Measurements from ENCODE around the gene REXO4. TPM values are rescaled to one million over a fixed set of nuclear protein-coding genes. Genes with fewer than 3 reads are reported as not detected.

The REXO4 gene
- total and polyA plus RNA-seq, 9 of the 15 experiments (the other 6 are each of a cell fraction or from before 2014, with no cell fraction given) = 3.4 to 72.9 (median 31.1) TPM

GRCh38 chr9:133417541-133418461 is at the start of gene REXO4 (continued):
- TF ChIP-seq, protein P1, sequence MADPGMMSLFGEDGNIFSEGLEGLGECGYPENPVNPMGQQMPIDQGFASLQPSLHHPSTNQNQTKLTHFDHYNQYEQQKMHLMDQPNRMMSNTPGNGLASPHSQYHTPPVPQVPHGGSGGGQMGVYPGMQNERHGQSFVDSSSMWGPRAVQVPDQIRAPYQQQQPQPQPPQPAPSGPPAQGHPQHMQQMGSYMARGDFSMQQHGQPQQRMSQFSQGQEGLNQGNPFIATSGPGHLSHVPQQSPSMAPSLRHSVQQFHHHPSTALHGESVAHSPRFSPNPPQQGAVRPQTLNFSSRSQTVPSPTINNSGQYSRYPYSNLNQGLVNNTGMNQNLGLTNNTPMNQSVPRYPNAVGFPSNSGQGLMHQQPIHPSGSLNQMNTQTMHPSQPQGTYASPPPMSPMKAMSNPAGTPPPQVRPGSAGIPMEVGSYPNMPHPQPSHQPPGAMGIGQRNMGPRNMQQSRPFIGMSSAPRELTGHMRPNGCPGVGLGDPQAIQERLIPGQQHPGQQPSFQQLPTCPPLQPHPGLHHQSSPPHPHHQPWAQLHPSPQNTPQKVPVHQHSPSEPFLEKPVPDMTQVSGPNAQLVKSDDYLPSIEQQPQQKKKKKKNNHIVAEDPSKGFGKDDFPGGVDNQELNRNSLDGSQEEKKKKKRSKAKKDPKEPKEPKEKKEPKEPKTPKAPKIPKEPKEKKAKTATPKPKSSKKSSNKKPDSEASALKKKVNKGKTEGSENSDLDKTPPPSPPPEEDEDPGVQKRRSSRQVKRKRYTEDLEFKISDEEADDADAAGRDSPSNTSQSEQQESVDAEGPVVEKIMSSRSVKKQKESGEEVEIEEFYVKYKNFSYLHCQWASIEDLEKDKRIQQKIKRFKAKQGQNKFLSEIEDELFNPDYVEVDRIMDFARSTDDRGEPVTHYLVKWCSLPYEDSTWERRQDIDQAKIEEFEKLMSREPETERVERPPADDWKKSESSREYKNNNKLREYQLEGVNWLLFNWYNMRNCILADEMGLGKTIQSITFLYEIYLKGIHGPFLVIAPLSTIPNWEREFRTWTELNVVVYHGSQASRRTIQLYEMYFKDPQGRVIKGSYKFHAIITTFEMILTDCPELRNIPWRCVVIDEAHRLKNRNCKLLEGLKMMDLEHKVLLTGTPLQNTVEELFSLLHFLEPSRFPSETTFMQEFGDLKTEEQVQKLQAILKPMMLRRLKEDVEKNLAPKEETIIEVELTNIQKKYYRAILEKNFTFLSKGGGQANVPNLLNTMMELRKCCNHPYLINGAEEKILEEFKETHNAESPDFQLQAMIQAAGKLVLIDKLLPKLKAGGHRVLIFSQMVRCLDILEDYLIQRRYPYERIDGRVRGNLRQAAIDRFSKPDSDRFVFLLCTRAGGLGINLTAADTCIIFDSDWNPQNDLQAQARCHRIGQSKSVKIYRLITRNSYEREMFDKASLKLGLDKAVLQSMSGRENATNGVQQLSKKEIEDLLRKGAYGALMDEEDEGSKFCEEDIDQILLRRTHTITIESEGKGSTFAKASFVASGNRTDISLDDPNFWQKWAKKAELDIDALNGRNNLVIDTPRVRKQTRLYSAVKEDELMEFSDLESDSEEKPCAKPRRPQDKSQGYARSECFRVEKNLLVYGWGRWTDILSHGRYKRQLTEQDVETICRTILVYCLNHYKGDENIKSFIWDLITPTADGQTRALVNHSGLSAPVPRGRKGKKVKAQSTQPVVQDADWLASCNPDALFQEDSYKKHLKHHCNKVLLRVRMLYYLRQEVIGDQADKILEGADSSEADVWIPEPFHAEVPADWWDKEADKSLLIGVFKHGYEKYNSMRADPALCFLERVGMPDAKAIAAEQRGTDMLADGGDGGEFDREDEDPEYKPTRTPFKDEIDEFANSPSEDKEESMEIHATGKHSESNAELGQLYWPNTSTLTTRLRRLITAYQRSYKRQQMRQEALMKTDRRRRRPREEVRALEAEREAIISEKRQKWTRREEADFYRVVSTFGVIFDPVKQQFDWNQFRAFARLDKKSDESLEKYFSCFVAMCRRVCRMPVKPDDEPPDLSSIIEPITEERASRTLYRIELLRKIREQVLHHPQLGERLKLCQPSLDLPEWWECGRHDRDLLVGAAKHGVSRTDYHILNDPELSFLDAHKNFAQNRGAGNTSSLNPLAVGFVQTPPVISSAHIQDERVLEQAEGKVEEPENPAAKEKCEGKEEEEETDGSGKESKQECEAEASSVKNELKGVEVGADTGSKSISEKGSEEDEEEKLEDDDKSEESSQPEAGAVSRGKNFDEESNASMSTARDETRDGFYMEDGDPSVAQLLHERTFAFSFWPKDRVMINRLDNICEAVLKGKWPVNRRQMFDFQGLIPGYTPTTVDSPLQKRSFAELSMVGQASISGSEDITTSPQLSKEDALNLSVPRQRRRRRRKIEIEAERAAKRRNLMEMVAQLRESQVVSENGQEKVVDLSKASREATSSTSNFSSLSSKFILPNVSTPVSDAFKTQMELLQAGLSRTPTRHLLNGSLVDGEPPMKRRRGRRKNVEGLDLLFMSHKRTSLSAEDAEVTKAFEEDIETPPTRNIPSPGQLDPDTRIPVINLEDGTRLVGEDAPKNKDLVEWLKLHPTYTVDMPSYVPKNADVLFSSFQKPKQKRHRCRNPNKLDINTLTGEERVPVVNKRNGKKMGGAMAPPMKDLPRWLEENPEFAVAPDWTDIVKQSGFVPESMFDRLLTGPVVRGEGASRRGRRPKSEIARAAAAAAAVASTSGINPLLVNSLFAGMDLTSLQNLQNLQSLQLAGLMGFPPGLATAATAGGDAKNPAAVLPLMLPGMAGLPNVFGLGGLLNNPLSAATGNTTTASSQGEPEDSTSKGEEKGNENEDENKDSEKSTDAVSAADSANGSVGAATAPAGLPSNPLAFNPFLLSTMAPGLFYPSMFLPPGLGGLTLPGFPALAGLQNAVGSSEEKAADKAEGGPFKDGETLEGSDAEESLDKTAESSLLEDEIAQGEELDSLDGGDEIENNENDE (IDR thresholded peaks at IDR 0.05; ENCODE audit: low read depth, low read length) = no peak
- TF ChIP-seq MTA2 (IDR thresholded peaks at IDR 0.05; ENCODE audit: low read depth) (peak; percentile 17; the same call in 1 of the 2 replicates), RFX7 (CRISPR knock-in tag; IDR thresholded peaks at IDR 0.05) (no peak), ZBTB7A (IDR thresholded peaks at IDR 0.05; ENCODE audit: borderline replicate concordance, control insufficient read depth, low read depth, low read length) (peak; percentile 36; the same call in 1 of the 2 replicates), KLF6 (CRISPR knock-in tag; IDR thresholded peaks at IDR 0.05; ENCODE audit: borderline replicate concordance) (no peak), CAMTA2 (CRISPR knock-in tag; conservative IDR thresholded peaks at IDR 0.05) (no peak), ZZZ3 (IDR thresholded peaks at IDR 0.05) (peak; percentile 96), COPS2 (conservative IDR thresholded peaks at IDR 0.05) (no peak), FOXA1 (IDR thresholded peaks at IDR 0.05; ENCODE audit: borderline replicate concordance) (no peak), LEF1 (IDR thresholded peaks at IDR 0.05) (peak; percentile 70)
- TF ChIP-seq, protein P2, sequence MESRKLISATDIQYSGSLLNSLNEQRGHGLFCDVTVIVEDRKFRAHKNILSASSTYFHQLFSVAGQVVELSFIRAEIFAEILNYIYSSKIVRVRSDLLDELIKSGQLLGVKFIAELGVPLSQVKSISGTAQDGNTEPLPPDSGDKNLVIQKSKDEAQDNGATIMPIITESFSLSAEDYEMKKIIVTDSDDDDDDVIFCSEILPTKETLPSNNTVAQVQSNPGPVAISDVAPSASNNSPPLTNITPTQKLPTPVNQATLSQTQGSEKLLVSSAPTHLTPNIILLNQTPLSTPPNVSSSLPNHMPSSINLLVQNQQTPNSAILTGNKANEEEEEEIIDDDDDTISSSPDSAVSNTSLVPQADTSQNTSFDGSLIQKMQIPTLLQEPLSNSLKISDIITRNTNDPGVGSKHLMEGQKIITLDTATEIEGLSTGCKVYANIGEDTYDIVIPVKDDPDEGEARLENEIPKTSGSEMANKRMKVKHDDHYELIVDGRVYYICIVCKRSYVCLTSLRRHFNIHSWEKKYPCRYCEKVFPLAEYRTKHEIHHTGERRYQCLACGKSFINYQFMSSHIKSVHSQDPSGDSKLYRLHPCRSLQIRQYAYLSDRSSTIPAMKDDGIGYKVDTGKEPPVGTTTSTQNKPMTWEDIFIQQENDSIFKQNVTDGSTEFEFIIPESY (CRISPR knock-in tag; IDR thresholded peaks at IDR 0.05) = no peak
- TF ChIP-seq, protein P3, sequence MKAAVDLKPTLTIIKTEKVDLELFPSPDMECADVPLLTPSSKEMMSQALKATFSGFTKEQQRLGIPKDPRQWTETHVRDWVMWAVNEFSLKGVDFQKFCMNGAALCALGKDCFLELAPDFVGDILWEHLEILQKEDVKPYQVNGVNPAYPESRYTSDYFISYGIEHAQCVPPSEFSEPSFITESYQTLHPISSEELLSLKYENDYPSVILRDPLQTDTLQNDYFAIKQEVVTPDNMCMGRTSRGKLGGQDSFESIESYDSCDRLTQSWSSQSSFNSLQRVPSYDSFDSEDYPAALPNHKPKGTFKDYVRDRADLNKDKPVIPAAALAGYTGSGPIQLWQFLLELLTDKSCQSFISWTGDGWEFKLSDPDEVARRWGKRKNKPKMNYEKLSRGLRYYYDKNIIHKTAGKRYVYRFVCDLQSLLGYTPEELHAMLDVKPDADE (conservative IDR thresholded peaks at IDR 0.05; ENCODE audit: control insufficient read depth, low read depth, low read length) = 0 out of 2 replicates have a peak, but pooled peaks have one; percentile 38
